Measurements from ENCODE around the gene UBE2Q2. TPM values are rescaled to one million over a fixed set of nuclear protein-coding genes. Genes with fewer than 3 reads are reported as not detected.
A peak's percentile ranks its signal among the peaks of the same experiment; 100 is the strongest.

Gene UBE2Q2
- total and polyA plus RNA-seq, 9 of the 15 experiments (the other 6 are each of a cell fraction or from before 2014, with no cell fraction given) = 6.2 to 24.0 (median 16.2) TPM

DNA sequence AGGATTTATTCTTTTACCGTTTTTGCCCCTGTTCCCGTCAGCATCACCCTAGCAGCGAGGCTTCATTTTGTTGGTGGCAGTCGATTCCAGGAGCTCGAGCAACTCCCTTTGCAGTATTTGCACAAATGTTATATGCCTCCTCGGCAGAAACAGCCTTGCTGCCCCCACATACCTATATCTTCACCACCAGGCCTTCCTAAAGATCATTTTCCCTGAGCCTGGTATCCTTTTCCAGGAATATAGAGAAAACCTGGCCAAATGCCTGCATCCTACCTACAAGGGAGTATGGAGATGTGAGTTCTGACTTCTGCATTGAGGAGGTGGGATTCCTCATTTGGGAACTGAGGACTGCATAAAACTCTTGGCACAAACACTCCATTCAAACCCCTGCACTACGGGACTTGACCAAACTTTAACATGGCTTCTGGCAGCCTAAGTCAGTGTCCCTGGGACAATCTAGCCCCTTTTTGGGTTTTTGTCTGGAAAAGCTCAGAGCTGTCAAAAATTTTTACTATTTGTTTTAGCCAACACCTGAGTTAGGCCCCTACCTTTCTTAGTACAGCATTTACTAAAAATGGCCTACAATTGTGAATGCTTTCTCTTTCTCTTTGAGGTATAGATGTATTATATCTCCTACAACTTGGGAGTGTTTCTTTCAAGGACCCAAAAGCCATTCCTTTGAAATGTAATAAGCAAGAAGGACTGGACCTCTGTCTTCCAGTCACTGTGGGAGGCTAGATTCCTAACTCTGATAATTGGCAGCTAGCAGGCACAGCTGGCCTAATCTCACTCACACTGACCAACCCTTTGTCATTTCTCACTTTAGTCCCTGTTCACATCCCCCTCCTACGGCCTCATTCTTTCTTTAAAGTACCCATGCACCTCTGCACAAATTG lies 12.1 kb upstream of the UBE2Q2 start (continued):
- TF ChIP-seq, protein P1, sequence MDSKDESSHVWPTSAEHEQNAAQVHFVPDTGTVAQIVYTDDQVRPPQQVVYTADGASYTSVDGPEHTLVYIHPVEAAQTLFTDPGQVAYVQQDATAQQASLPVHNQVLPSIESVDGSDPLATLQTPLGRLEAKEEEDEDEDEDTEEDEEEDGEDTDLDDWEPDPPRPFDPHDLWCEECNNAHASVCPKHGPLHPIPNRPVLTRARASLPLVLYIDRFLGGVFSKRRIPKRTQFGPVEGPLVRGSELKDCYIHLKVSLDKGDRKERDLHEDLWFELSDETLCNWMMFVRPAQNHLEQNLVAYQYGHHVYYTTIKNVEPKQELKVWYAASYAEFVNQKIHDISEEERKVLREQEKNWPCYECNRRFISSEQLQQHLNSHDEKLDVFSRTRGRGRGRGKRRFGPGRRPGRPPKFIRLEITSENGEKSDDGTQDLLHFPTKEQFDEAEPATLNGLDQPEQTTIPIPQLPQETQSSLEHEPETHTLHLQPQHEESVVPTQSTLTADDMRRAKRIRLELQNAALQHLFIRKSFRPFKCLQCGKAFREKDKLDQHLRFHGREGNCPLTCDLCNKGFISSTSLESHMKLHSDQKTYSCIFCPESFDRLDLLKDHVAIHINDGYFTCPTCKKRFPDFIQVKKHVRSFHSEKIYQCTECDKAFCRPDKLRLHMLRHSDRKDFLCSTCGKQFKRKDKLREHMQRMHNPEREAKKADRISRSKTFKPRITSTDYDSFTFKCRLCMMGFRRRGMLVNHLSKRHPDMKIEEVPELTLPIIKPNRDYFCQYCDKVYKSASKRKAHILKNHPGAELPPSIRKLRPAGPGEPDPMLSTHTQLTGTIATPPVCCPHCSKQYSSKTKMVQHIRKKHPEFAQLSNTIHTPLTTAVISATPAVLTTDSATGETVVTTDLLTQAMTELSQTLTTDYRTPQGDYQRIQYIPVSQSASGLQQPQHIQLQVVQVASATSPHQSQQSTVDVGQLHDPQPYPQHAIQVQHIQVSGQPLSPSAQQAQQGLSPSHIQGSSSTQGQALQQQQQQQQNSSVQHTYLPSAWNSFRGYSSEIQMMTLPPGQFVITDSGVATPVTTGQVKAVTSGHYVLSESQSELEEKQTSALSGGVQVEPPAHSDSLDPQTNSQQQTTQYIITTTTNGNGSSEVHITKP (IDR thresholded peaks at IDR 0.05; ENCODE audit: partially characterized antibody) = peak; percentile 11
- TF ChIP-seq FOSL1 (tag; conservative IDR thresholded peaks at IDR 0.05) = 0 out of 2 replicates have a peak, but pooled peaks have one; percentile 20
- TF ChIP-seq ZSCAN29 (IDR thresholded peaks at IDR 0.05) = no peak
- TF ChIP-seq BACH1 (tag; IDR thresholded peaks at IDR 0.05) = no peak
- no peak for TF ChIP-seq ZKSCAN3 (CRISPR knock-in tag; IDR thresholded peaks at IDR 0.05)
- TF ChIP-seq, protein P2, sequence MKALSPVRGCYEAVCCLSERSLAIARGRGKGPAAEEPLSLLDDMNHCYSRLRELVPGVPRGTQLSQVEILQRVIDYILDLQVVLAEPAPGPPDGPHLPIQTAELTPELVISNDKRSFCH (CRISPR knock-in tag; IDR thresholded peaks at IDR 0.05) = no peak
- TF ChIP-seq, protein P2 (tag; IDR thresholded peaks at IDR 0.05) = no peak
- TF ChIP-seq CCNT2 (IDR thresholded peaks at IDR 0.05; ENCODE audit: borderline replicate concordance, extremely low read depth, insufficient read length, low read depth, low read length) = peak; percentile 19
- TF ChIP-seq KLF16 (IDR thresholded peaks at IDR 0.05) = peak; percentile 70
- no peak for TF ChIP-seq SMARCA5 (IDR thresholded peaks at IDR 0.05)
- TF ChIP-seq ATF1 (CRISPR knock-in tag; IDR thresholded peaks at IDR 0.05) = no peak
- TF ChIP-seq ATF1 (tag; IDR thresholded peaks at IDR 0.05) = 0 out of 2 replicates have a peak, but pooled peaks have one; percentile 20
- TF ChIP-seq TAF1 (IDR thresholded peaks at IDR 0.05; ENCODE audit: control insufficient read depth, extremely low read depth, insufficient read depth, low read length, severe bottlenecking) = no peak
- no peak for TF ChIP-seq BRD4 (IDR thresholded peaks at IDR 0.05)
- no peak for TF ChIP-seq FOXJ2 (tag; IDR thresholded peaks at IDR 0.05)
- TF ChIP-seq, protein P3, sequence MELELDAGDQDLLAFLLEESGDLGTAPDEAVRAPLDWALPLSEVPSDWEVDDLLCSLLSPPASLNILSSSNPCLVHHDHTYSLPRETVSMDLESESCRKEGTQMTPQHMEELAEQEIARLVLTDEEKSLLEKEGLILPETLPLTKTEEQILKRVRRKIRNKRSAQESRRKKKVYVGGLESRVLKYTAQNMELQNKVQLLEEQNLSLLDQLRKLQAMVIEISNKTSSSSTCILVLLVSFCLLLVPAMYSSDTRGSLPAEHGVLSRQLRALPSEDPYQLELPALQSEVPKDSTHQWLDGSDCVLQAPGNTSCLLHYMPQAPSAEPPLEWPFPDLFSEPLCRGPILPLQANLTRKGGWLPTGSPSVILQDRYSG (tag; conservative IDR thresholded peaks at IDR 0.05; ENCODE audit: low read depth) = no peak
- no peak for TF ChIP-seq POLR3G (IDR thresholded peaks at IDR 0.05; ENCODE audit: extremely low read depth, insufficient read length, insufficient replicate concordance)
- peak; percentile 48; the same call in 1 of the 2 replicates for TF ChIP-seq MTA2 (IDR thresholded peaks at IDR 0.05; ENCODE audit: low read depth)
- TF ChIP-seq ZNF140 (CRISPR knock-in tag; IDR thresholded peaks at IDR 0.05) = no peak
- no peak for TF ChIP-seq BMI1 (IDR thresholded peaks at IDR 0.05; ENCODE audit: low read length)
- no peak for TF ChIP-seq IFI16 (CRISPR knock-in tag; IDR thresholded peaks at IDR 0.05)
- TF ChIP-seq, protein P4, sequence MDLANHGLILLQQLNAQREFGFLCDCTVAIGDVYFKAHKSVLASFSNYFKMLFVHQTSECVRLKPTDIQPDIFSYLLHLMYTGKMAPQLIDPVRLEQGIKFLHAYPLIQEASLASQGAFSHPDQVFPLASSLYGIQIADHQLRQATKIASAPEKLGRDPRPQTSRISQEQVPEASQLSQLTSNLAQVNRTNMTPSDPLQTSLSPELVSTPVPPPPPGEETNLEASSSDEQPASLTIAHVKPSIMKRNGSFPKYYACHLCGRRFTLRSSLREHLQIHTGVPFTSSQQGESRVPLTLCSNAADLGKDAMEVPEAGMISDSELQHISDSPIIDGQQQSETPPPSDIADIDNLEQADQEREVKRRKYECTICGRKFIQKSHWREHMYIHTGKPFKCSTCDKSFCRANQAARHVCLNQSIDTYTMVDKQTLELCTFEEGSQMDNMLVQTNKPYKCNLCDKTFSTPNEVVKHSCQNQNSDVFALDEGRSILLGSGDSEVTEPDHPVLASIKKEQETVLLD (IDR thresholded peaks at IDR 0.05) = peak; percentile 80
- peak; percentile 36 for TF ChIP-seq TAF9B (IDR thresholded peaks at IDR 0.05; ENCODE audit: partially characterized antibody)

All from K562 (cell line).